Lung (tissue), 12 donors: Measurements from ENCODE around the gene LSM4. TPM values are rescaled to one million over a fixed set of nuclear protein-coding genes. Genes with fewer than 3 reads are reported as not detected.

ENCODE experiments used
- ATAC-seq: fragments of 200-7000 bp; cut with Tn5 transposase; one replicate; pipeline ENCODE4 v1.9.1; 2020; ENCODE audit warnings: moderate number of reproducible peaks; ENCODE audit not compliant: insufficient read depth, low FRiP score
- DNase-seq, 3 donors: peaks; one replicate each; pipeline ENCODE4 v3.0.0-alpha.2; 2013 to 2017
- H3K27ac ChIP-seq, 2 donors: one replicate each; pipeline ENCODE4 v1.5.1; 2013; ENCODE audit warnings: mild to moderate bottlenecking in 2 of 2, moderate library complexity in 2 of 2, control low read depth in 1 of 2, inconsistent platforms in 1 of 2, low read depth in 1 of 2, low read length in 1 of 2
- H3K27me3 ChIP-seq, 3 donors: one replicate each; pipeline ENCODE4 v1.5.1; 2013; ENCODE audit warnings: low read length in 2 of 3; ENCODE audit not compliant: control insufficient read depth in 3 of 3, insufficient read depth in 3 of 3
- H3K36me3 ChIP-seq, 4 donors: one replicate each; pipeline ENCODE4 v1.5.1; 2013; ENCODE audit warnings: low read length in 4 of 4, mild to moderate bottlenecking in 1 of 4, moderate library complexity in 1 of 4; ENCODE audit not compliant: control insufficient read depth in 4 of 4, insufficient read depth in 4 of 4
- H3K4me1 ChIP-seq, 5 donors: one replicate each; pipeline ENCODE4 v1.5.1; 2013; ENCODE audit warnings: low read length in 5 of 5, mild to moderate bottlenecking in 2 of 5, moderate library complexity in 1 of 5; ENCODE audit not compliant: control insufficient read depth in 5 of 5, insufficient read depth in 5 of 5
- H3K4me3 ChIP-seq: one replicate; pipeline ENCODE4 v1.5.1; 2013; ENCODE audit warnings: mild to moderate bottlenecking, control low read depth, moderate library complexity
- H3K9ac ChIP-seq, 2 donors: one replicate each; pipeline ENCODE4 v1.5.1; 2013; ENCODE audit warnings: low read length in 2 of 2, control low read depth in 1 of 2; ENCODE audit not compliant: insufficient read depth in 1 of 2
- H3K9me3 ChIP-seq, 4 donors: one replicate each; pipeline ENCODE4 v1.5.1; 2013; ENCODE audit warnings: low read length in 3 of 4, mild to moderate bottlenecking in 1 of 4, moderate library complexity in 1 of 4; ENCODE audit not compliant: control insufficient read depth in 4 of 4, insufficient read depth in 3 of 4
- WGBS, 2 donors: extraction: QIAGEN DNeasy Blood & Tissue Kit; methylation state at CpG; one replicate each; pipeline ENCODE4 v1.1.7; 2013; 5-methylcytosine and 5-hydroxymethylcytosine counted together
- polyA plus RNA-seq, 2 donors: library from polyadenylated mRNA; stranded (reverse); fragments of 200-250 nt; gene quantifications; one replicate each; pipeline ENCODE4 v1.2.1, GENCODE V29; 2013
- total RNA-seq, 2 donors: library from RNA; depleted of rRNA in 1 of 2; stranded (reverse); fragments of >200 nt in 1 of 2; gene quantifications; one replicate each; pipeline ENCODE4 v1.2.1, GENCODE V29; 2014 to 2021
- TF ChIP-seq, protein P1 (sequence below): IDR thresholded peaks from 2 replicates; pipeline ENCODE4 v1.5.1; 2012; ENCODE audit warnings: mild to moderate bottlenecking; ENCODE audit errors: control extremely low read depth, extremely low read depth
- donor health status: control.
- donor health status: control.
- donor health status: Bipolar disorder and iron deficiency.
- donor health status: healthy.
- donor health status: DM: yes; HTN: yes; CAD: no.

The LSM4 gene
- total and polyA plus RNA-seq, 4 donors = 67.7 to 217 (median 114) TPM

DNA sequence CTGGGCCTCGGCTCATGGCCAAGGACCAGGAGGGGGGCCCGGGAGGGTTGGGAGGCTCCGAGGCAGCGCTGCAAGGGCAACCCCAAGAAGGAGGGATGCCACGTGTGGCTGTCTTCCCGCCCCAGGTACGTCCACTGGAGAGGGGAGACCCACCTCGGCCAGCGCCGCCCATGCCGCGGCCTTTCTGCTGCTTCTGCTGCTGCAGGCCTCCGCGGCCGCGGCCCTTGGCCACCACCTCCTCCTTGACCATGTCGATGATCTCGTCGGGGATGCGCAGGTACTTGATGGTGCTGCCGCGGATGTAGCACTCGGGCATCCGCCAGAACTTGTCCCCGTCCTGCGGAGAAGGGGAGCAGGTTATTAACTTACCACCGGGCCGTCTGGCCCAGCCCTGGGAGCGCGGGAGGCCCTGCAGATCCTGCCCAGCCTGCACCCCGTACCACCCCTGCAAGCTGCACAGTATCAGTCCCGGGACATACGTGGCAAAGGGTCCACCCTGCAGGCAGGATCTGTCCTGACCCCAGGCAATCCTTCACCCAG, 13.3 kb downstream of the LSM4 start:
- WGBS, 2 donors = 94 to 97% methylated on average over 33 of the region's 33 CpGs
- Histone ChIP-seq H3K27me3 (no peaks in the 10 kb centered on the region), H3K9ac (no peak overlapping the region), H3K4me1 (peaks cover 0 to 17% (median 8%) of the 10 kb centered on the region in 5 donors), H3K9me3 (no peaks in the 10 kb centered on the region), H3K4me3 (no peak overlapping the region), H3K27ac (no peak overlapping the region), H3K36me3 (peaks cover 0 to 42% (median 18%) of the 10 kb centered on the region in 4 donors)
- DNase-seq (no peak), ATAC-seq (no peak)
- TF ChIP-seq, protein P1, sequence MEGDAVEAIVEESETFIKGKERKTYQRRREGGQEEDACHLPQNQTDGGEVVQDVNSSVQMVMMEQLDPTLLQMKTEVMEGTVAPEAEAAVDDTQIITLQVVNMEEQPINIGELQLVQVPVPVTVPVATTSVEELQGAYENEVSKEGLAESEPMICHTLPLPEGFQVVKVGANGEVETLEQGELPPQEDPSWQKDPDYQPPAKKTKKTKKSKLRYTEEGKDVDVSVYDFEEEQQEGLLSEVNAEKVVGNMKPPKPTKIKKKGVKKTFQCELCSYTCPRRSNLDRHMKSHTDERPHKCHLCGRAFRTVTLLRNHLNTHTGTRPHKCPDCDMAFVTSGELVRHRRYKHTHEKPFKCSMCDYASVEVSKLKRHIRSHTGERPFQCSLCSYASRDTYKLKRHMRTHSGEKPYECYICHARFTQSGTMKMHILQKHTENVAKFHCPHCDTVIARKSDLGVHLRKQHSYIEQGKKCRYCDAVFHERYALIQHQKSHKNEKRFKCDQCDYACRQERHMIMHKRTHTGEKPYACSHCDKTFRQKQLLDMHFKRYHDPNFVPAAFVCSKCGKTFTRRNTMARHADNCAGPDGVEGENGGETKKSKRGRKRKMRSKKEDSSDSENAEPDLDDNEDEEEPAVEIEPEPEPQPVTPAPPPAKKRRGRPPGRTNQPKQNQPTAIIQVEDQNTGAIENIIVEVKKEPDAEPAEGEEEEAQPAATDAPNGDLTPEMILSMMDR = no peak

DNA sequence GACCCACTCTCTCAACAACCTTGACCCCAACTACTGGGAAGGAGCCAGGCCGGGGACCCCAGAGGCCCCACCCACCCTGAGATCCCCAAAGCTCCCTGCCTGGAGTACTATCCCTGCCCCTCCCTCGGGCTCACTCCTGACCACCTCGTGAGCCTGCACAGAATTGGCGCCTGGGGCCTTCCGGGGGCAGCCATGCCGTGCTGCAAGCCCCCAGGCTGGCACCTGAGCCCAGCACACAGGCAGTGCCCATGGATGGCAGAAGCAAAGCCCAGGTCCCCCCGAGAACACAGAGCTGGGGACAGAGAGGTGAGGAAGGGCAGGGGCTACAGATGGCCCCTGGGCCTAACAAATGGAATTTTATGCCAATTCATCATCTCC, 13.9 kb downstream of the LSM4 start:
- H3K4me1 ChIP-seq = peaks cover 0 to 23% (median 11%) of the 10 kb centered on the region in 5 donors
- ATAC-seq (no peak), DNase-seq (no peak)
- H3K4me3 ChIP-seq = no peak overlapping the region
- WGBS, 2 donors = 90 to 96% methylated on average over 5 to 7 of the region's 7 CpGs
- H3K36me3 ChIP-seq = peaks cover 0 to 39% (median 16%) of the 10 kb centered on the region in 4 donors
- no peak overlapping the region for H3K27ac ChIP-seq
- no peaks in the 10 kb centered on the region for H3K9me3 ChIP-seq
- H3K9ac ChIP-seq = no peak overlapping the region
- no peaks in the 10 kb centered on the region for H3K27me3 ChIP-seq
- TF ChIP-seq, protein P1 = no peak

DNA sequence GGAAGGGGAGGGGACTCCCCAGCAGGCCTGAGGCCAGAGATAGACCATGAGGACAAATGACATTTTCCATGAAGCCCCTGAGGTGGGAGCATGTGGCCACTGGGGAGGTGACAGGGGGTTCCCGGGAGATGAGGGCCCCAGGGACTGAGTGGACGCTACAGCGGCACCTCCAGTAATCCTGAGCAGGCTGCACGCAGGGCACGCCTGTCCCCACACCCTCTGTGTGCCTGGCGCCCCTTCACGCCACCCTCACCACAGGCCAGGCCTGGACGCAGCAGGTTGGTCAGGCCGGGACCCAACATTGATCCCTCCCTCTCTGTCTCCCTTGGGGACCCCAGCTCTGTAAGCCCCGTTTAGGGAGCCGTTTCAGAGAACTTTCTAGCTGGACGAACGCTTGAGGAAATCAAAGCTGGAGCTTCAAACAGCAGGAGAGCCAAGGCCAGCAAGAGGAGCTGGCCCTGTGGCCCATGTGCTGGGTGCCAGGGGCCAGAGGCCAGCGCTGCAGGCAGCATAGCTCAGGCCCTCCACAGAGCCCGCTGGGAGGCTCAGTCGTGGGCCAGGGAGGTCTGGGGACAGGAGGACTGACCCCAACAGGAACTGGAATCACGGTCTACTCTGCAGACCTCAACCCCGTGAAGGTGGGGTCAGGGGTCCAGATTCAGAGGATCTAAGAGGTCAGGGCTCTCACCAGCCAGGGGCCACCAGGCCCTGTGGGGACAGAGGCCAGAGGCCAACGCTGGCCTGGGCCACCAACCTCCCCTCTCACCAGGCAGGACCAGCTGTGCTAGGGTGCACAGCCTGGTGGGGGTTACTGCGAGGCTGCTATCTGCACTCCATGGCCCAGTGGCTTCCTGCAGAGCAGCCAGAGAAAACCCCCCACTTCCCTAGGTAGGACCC, 14.6 kb downstream of the LSM4 start:
- Histone ChIP-seq H3K27ac (peak overlapping the region in 1 of 2 donors; percentile 20), H3K9me3 (no peaks in the 10 kb centered on the region), H3K36me3 (peaks cover 0 to 39% (median 12%) of the 10 kb centered on the region in 4 donors), H3K9ac (no peak overlapping the region), H3K4me1 (peaks cover 0 to 30% (median 13%) of the 10 kb centered on the region in 5 donors), H3K27me3 (no peaks in the 10 kb centered on the region), H3K4me3 (no peak overlapping the region)
- TF ChIP-seq, protein P1 = no peak
- DNase-seq (no peak), ATAC-seq (no peak)
- WGBS, 2 donors = 88 to 90% methylated on average over 20 of the region's 20 CpGs
